ENCODE measurements around the gene ISX. TPM values are rescaled to one million over a fixed set of nuclear protein-coding genes. Genes with fewer than 3 reads are reported as not detected.
"Not testable (repeated sequence)": the region's sequence is repeated elsewhere in the genome, so short reads cannot be mapped to it uniquely, and the experiment has no call there.

ISX gene
- total RNA-seq, result not detected

DNA sequence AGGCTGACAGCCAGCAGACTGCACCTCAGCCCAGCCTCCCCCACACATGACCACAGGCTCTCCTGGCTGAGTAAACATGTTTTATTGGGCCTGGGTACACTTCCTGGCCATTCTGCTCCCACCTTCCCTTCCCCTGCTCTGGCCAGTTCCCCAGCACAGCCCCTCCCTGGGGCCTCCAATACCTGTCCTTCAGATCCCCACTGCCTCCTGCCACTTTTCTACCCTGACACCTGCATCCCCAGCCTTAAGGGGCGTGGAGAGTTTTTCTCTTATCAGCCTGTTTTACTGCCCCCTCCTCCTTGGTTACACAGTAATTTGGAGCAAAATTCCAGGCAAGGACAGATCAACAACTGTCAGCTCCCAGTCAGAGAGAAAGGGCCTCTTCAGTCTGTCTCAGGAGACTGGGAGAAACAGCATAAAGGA is at the start of gene ISX:
ISX (plus strand) TSS at position 363 of the 423 bp plus-strand sequence. CDS start 930 bp downstream, outside the sequence.
- no peak for DNase-seq

DNA sequence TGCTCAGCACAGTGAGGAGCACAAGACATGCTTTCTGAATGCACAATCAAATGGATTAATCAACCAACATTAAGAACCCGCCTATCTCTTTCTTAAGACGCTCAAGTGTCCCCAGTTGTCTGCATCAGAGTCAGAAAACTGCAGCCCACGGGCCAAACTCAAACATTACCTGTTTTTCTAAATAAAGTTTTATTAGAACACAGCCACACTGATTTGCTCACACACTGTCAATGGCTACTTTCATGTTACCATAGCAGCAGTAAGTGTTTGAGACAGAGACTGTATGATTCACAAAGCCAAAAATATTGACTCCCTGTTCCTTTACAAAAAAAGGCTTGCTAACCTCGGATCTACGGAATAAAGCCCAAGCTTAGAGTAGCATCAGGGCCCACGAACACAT is 49.0 kb upstream of the ISX start:
- no peak for DNase-seq

DNA sequence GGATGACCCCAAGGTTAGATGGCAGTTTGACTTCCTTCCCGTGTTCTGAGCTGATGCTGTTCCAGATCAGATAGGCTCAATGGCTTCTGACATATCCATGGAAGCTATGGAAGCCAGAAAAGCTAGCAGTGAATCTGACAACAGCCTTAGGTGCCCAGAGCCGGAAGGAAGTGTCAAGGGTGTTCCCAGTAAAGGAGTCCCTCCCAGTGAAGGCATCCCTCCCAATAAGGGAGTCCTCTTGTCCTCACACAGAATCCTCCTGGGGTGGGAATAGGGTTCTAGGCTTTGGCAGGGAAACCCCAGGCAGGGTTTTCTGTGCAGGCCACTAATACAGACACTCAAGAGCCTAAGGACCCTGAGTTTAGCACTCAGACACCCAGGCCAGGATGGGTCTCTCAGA is 47.0 kb upstream of the ISX start:
- DNase-seq, result no peak

DNA sequence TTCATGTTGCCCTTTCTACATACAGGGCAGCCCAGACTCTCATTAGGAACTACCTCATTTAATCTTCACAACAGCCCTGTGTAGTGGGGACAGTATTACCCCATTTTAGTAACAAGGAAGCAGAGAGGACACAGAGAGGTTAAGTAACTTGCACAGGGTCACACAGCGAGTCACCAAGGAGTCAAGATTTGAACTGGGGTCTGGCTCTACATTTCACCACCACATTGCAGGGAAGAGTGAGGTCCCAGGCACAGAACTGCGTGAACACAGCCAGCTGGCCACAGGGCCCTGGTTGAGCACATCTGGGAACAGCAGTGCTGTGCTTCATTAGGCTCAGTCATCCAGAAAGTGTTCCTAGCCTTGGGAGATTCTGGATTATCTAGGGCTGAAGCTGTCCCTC is 45.4 kb upstream of the ISX start:
- no peak for DNase-seq

DNA sequence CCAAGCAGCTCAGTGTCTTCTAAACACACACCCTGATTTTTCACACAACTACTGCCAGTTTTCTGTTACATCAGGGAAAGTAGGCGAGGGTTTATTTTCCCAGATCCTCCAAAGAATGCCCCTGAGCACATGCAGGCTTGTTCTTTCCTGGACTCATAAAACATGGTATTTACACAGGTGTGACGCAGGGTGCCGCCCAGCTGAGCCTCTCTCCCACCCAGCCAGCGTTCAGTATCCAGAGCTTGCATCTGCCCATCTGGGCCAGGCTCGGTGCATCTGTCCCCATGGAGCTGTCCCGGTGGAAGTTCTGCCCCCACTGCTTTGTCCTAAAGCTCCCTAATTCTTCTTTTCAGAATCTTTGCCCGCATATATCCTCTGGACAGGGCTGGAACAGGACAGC is 44.8 kb upstream of the ISX start:
- no peak for DNase-seq

DNA sequence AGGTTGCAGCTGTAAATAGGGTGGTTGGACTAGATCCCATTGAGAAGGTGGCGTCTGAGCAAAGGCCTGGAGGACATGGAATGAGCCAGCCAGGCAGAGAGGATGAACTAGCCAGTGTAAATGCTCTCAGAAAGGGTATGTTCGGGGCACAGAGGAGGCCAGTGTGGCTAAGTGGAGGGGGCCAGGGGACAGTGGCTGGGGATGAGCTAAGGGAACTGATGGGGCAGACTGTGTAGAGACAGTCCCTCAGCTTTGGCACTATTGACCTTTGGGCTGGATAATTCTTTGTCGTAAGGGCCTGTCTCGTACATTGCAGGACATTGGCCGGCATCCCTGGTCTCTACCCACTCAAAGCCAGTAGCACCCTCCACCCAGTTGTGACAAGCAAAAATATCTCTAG is 43.7 kb upstream of the ISX start:
- DNase-seq, result no peak

DNA sequence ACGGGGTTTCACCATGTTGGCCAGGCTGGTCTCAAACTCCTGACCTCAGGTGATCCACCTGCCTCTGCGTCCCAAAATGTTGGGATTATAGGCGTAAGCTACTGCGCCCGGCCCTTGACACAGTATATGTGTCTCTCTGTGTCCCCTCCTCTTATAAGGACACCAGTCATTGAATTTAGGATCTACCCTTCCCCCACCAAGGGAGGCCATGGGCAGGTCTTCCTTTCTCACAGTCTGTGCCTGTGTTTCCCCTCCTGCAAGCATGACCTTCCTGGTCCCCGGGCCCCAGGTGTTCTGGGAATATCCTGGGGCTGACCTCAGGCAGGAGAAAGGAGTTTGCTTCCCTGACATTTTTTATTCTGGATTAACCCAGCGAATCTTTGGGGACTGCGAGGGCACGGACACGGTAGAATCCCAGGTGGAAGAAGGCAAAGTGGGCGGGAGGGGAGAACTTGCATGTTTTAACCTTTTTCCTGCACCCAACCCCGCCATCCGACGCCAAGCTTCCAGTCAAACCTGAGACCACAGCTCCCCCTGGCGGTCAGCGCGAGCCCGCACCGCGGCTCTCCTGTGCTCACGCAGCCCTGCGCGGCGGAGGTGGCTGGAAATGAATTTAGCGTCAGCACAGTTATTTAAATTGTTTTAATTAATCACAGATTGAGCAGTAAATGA is 42.1 kb upstream of the ISX start:
- DNase-seq, result no peak

DNA sequence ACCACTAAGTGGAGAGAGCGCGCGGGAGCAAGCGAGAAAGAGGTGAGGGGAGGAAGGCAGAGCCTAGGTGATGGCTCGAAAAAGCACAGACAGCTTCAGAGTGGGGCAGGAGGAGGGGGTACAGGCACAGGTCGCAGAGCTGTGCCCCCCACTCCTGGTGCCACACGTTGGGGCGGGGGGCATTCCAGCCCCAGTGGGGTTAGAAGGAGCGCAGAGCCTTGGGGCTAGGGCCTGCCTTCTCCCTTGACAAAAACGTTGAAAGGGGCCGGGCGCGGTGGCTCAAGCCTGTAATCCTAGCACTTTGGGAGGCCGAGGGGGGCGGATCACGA is 41.6 kb upstream of the ISX start:
- DNase-seq, result no peak

DNA sequence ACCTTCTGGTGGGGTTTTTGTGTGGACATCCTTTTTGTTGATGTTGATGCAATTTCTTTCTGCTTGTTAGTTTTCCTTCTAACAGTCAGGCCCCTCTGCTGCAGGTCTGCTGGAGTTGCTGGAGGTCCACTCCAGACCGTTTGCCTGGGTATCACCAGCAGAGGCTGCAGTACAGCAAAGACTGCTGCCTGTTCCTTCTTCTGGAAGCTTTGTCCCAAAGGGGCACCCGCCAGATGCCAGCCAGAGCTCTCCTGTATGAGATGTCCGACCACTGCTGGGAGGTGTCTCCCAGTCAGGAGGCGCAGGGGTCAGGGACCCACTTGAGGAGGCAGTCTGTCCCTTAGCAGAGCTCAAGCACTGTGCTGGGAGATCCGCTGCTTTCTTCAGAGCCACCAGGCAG is 35.8 kb upstream of the ISX start:
- DNase-seq, result not testable (repeated sequence)

DNA sequence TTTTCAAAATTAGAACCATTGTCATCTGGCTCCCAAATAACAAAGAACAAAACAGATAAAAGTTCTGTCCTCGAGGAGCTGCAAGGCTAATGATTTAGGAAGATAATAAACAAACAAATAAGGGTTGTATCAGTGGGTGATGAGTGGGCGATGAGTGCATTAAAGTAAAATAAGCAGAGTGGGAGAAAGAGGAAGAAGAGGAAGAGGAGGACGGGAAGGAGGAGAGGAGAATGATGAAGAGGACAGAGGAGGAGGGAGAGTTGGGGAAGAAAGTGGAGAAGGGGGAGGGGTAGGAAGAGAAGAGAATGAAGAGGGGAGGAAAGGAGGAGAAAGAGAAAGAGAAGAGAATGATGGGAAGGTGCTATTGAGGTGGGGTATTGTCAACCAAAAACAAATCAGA is 33.4 kb upstream of the ISX start:
- DNase-seq, result no peak

DNA sequence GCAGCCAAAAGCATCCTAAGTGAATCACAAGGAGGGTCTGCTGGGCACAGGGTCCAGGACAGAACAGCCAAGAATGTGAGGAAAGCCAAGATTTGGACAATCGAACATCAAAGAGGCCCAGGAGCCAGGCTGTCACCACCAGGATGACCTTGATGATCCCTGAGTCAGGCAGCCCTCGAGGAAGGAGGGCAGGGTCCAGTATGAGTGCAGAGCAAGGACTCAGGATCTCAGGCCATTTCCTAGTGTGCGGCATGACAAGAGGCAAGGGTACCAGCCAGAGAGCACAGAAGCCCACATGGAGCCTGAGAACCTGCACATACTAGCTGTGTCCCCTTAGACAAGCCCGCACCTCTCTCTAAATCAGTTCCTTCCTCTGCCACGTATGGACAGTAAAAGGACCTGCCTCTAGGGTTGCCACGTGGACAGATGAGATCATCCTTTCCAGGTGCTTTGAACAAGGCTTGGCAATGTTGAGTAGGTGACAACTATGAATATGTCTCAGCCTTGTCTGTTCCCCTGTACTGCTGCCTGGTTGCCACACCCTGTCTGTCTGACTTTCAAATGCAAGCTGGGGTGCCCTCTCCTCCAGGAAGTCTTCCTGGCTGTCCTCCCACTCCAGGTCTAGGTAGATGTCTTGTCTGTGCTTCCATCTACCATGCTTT is 32.2 kb upstream of the ISX start:
- DNase-seq, result no peak

DNA sequence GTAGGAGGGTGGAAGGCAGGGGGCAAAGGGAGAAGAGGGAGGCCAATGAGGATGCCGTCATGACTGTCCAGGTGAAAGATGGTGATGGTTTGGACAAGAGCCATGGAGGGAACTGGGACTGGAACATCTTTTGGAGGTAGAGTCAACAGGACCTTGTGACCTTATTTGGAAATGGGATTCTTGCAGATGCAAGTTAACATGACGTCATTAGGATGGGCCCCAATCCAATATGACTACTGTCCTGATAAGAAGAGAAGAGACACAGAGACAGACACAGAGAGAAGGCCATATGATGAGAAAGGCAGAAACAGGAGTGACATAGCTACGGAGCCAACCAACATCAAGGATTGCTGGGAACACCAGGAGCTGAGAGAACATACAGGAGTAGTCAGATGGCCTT is 31.0 kb upstream of the ISX start:
- DNase-seq, result no peak

DNA sequence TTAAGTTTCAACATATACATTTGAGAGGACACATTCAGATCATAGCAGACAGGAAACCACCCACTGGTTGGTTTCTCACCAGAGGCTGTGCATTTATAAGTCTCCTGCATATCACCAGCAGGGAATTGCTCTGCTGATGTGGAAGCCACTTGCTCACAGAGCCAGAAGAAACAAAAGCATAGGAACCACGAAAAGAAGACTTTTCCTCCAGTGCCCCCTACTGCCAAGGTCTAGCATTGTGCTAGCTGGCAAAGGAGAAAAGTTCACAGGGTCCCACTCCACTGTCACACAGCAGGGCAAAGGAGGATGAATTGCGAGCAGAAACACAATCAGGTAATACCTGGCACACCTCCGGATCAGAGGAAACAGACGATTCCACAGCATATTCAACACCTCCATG is 28.9 kb upstream of the ISX start:
- no peak for DNase-seq

DNA sequence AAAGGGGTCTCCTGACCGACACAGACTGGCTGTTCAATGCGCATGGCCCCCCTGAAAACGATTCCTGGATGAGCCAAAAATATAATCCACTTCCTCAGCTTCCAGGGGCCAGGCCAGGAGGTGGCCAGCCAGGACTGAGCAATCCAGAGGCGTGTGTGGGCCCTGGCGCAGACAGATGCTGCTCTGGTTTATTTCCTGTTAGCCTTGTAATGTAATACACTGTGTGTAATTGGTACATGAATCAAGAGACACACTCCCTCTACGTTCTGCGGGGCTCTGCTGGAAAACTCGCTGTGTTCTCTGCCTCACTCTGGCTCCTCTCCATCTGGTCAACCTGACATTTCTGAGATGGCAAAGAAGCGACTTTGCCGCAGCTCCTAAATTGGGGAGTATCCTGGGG is 26.3 kb upstream of the ISX start:
- DNase-seq, result no peak

DNA sequence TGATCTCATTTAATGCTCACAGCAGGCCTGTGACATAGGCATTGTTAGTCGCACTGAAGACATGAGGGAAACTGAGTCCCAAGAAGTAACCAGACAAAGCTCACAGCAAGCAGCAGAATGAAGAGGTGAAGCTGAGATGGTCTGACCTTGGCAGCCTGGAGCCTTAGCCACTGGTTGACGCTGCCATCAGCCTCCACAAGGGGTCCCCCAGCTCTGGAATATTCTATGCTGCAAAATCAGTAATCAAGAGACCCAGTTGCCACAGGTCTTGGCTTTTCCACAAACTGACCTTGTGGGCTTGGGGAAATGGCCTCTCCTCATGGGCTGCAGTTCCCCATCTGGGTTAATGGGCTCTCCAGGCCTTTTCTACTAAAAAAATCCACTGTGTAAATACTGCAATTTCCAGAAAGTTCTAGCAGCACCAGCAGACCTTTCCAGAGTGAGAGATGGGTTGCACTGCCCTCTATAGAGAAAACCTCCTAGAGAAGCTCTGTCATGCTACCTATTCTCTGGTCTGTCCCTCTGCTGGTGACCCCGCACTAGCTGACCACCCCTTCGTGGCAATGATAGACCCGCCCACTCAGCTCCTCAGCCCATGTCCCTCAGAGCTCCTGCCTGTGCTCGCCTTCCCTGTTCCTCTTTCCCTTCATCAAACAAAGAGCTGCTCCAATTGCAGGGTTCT is 22.6 kb upstream of the ISX start:
- no peak for DNase-seq

DNA sequence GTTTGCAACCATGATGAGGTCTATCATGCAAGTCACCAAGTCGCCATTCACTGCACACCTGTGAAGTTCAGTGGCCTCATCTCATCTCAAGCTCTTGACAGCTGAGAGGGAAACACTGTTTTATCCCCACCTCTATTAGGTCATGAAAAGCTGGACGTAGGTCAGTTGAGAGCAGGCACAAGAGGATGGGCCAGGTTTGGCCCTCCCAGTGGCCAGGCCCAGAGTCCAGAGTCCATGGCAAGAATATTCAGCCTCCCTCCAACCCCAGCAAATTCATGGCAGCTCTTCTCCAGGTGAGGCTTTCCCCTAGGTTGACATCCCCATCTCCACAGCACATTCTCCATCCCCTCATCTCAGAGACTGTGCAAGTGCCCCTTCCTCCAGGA is 22.0 kb upstream of the ISX start:
- DNase-seq, result no peak

DNA sequence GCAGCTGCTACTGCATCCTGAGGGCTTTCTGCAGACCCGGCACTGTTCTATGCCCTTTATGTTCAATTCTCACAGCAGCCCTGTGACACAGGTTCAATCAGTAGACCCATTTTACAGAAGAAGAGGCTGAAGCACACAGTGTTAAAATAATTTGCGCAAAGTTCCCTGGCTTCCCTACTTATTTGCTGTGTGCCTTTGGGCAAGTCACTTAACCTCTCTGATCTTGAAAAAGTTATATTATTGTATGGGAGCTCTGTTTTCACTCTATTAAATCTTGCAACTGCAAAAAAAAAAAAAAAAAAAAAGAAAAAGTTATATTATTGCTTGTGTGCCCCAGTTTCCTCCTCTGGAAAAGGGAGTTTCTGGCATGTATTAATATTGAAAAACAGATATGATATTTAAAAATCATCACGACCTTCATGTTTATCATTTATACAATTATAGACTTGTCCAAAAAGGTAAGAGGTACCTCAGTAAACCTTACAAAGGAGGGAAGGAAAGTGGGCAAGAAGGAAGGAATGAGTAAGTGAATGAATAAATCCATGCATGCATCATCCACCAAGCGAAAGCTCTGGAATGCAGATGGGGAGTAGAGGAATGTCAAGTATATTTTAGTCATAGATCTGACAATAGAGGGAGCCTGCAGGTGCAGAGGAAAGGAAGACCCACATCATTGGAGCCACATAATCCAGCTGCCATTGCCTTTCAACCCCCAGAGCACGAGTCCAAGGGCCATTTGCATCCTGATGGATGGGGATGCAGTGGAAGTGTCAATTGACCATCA is 21.2 kb upstream of the ISX start:
- no peak for DNase-seq

DNA sequence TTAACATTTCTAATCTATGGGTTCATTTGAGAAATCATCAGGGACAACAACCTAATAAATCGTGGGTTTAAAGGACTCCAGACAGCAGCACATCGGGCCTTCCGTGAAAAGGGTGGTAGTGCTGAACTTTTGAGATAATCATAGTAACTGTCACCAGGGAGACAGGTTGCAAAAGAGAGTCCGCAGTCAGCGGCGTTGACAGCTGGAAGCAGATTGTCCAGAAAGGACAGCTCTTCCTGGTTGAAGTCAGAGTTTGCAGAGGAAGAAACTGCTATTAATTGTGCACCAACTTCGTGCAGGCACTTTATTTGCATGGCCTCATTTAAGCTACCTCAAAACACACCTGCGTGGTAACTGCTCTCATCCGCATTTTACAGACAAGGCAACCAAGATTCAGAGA is 20.5 kb upstream of the ISX start:
- no peak for DNase-seq

DNA sequence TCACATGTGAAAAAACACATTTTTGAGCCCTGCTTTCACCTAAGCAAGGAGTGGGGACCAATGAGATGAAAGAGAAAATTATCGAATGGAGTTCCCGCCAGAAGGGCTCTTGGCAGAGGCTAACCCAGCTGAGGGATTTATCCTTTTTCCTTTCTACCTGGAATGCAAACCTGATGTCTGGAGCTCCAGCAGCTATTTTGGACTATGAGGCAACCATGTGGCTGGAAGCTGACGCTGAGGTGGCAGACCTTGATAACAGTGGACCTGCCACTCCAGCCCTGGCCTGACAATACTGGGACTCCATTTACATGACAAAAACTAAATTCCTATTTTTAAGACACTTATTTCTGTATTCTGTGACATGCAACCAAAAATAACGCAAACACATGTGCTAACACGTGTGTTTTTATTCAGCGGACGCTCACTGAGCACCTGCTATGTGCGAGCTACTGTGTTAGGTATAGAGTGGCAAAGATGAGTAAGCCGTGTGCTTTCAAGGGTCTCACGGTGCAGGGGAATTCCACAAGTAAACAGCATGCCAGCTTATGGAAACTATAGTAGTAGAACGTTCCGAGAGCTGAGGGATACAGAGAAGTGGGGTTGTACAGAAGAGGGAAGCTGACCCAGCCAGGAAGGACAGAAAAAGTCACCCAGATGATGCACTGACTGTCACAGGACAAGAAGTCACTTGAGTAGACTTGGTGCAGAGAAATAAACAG is 19.1 kb upstream of the ISX start:
- DNase-seq, result no peak

DNA sequence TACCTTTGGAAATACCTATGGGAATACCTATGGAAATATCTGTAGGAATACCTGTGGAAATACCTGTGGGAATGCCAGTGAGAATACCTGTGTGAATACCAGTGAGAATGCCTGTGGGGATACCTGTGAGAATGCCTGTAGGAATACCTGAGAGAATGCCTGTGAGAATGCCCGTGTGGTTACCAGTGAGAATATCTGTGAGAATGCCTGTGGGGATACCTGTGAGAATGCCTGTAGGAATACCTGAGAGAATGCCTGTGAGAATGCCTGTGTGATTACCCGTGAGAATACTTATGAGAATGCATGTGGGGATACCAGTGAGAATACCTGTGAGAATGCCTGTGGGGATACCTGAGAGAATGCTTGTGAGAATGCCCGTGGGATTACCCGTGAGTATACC is 15.9 kb upstream of the ISX start:
- DNase-seq, result not testable (repeated sequence)

DNA sequence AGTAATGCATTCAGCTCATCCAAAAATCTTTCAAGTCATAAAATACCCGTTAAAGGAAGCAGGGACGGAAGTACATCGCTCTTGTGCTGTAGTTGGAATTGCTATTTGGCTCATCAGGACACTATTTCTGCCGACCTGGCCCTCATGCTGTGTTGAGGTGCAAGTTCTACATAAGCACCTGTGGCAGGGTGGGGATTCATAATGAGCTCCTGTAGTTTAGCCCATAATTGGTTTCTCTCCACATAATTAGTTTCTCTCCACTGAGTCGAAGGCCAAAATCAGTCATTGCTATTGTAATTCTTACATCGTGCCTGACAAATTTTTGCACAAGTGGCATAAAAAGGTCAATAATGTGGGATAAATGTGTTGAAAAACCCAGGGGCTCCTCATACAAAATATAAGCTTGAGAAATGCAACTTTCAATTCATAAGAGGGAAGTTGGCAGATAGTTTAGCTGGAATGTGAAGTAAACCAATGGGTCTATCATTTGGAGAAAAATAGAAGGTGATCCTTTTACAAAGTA is 14.9 kb upstream of the ISX start:
- no peak for DNase-seq

DNA sequence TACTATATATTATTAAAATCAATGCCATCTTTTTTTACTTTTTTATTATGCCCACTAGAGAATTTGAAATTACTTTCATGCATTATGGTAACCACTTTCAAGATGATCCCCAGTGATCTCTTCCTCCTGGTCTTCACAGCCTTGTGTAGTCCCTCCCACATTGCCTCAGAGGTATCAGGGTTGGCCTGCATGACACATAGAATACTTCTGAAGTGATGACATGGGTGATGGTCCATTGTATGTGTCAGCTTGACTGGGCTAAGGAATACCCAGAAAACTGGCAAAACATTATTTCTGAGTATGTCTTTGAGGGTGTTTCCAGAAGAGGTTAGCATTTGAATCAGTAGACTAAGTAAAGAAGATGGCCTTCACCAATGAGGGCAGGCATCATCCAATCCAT is 14.2 kb upstream of the ISX start:
- no peak for DNase-seq

Data from skin of body (tissue), 2 donors.